GM18907 (cell line): ENCODE results near the gene KLLN.
"Not testable (repeated sequence)": the region's sequence is repeated elsewhere in the genome, so short reads cannot be mapped to it uniquely, and the experiment has no call there.

Experiments
- ATAC-seq: cut with Tn5 transposase; IDR thresholded peaks from one replicate; pipeline ENCODE4 v1.9.1; 2021; ENCODE audit warnings: mild to moderate bottlenecking, moderate library complexity; ENCODE audit not compliant: unreplicated experiment

KLLN gene

GRCh38 chr10:87866412-87866974 is 3.2 kb upstream of the KLLN start:
- no peak for ATAC-seq

GRCh38 chr10:87865241-87865881 is 2.0 kb upstream of the KLLN start:
- ATAC-seq, result no peak

- ATAC-seq, result no peak
Measured at GRCh38 chr10:87864496-87865059, 1.2 kb upstream of the KLLN start.

- not testable (repeated sequence) for ATAC-seq
Measured at GRCh38 chr10:87863951-87864495, 690 bp upstream of the KLLN start.

GRCh38 chr10:87862679-87863052 is 667 bp downstream of the KLLN start:
- peak; percentile 12 for ATAC-seq

GRCh38 chr10:87861953-87862678 is 1.2 kb downstream of the KLLN start:
- peak; percentile 59 for ATAC-seq

GRCh38 chr10:87861566-87861952 is 1.8 kb downstream of the KLLN start:
- ATAC-seq, result peak; percentile 12

GRCh38 chr10:87860816-87861403 is 2.4 kb downstream of the KLLN start:
- no peak for ATAC-seq

GRCh38 chr10:87860156-87860795 is 3.1 kb downstream of the KLLN start:
- no peak for ATAC-seq

- not testable (repeated sequence) for ATAC-seq
Measured at GRCh38 chr10:87855665-87856064, 7.7 kb downstream of the KLLN start.

GRCh38 chr10:87855247-87855646 is 8.1 kb downstream of the KLLN start:
- not testable (repeated sequence) for ATAC-seq

GRCh38 chr10:87852089-87852488 is 11.2 kb downstream of the KLLN start:
- ATAC-seq, result no peak

- no peak for ATAC-seq
Measured at GRCh38 chr10:87850742-87851205, 12.6 kb downstream of the KLLN start.

GRCh38 chr10:87849001-87849400 is 14.3 kb downstream of the KLLN start:
- ATAC-seq, result no peak

- no peak for ATAC-seq
Measured at GRCh38 chr10:87847550-87847949, 15.8 kb downstream of the KLLN start.

GRCh38 chr10:87846711-87847110 is 16.6 kb downstream of the KLLN start:
- not testable (repeated sequence) for ATAC-seq

- no peak for ATAC-seq
Measured at GRCh38 chr10:87846023-87846422, 17.3 kb downstream of the KLLN start.

- no peak for ATAC-seq
Measured at GRCh38 chr10:87845624-87845998, 17.7 kb downstream of the KLLN start.

- no peak for ATAC-seq
Measured at GRCh38 chr10:87844837-87845623, 18.3 kb downstream of the KLLN start.

GRCh38 chr10:87843714-87844113 is 19.6 kb downstream of the KLLN start:
- ATAC-seq, result no peak
